ENCODE data around the gene ENPP6.

- TF ChIP-seq, protein P1, sequence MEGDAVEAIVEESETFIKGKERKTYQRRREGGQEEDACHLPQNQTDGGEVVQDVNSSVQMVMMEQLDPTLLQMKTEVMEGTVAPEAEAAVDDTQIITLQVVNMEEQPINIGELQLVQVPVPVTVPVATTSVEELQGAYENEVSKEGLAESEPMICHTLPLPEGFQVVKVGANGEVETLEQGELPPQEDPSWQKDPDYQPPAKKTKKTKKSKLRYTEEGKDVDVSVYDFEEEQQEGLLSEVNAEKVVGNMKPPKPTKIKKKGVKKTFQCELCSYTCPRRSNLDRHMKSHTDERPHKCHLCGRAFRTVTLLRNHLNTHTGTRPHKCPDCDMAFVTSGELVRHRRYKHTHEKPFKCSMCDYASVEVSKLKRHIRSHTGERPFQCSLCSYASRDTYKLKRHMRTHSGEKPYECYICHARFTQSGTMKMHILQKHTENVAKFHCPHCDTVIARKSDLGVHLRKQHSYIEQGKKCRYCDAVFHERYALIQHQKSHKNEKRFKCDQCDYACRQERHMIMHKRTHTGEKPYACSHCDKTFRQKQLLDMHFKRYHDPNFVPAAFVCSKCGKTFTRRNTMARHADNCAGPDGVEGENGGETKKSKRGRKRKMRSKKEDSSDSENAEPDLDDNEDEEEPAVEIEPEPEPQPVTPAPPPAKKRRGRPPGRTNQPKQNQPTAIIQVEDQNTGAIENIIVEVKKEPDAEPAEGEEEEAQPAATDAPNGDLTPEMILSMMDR (IDR thresholded peaks at IDR 0.05), result no peak
- TF ChIP-seq EP300 (IDR thresholded peaks at IDR 0.05), result no peak
Measured at GRCh38 chr4:184156163-184156920, 61.3 kb downstream of the ENPP6 start.

Data from upper lobe of left lung (tissue), 4 donors.